HEK293 (cell line): ENCODE results near the gene GPS1.

Source experiments
- BCL6B ChIP-seq: fragments of 450-650 bp; formaldehyde crosslinking; IDR thresholded peaks from 2 replicates; pipeline ENCODE4 v1.5.1; 2017; ENCODE audit warnings: missing biosample characterization, missing genetic modification characterization
- FEZF1 ChIP-seq: fragments of 450-650 bp; formaldehyde crosslinking; IDR thresholded peaks from 2 replicates; pipeline ENCODE4 v1.5.1; 2016; ENCODE audit warnings: missing biosample characterization, missing genetic modification characterization
- HIC1 ChIP-seq: fragments of 450-650 bp; formaldehyde crosslinking; IDR thresholded peaks from 2 replicates; pipeline ENCODE4 v1.5.1; 2016; ENCODE audit warnings: missing biosample characterization, missing genetic modification characterization
- KLF8 ChIP-seq: fragments of 450-650 bp; formaldehyde crosslinking; IDR thresholded peaks from 2 replicates; pipeline ENCODE4 v1.5.1; 2016; ENCODE audit warnings: missing biosample characterization, missing genetic modification characterization
- MEIS1 ChIP-seq: sonication (generic); formaldehyde crosslinking; IDR thresholded peaks from 2 replicates; pipeline ENCODE4 v1.8.1; 2022; ENCODE audit warnings: missing genetic modification reagents, mild to moderate bottlenecking, borderline replicate concordance
- SCRT1 ChIP-seq: fragments of 450-650 bp; formaldehyde crosslinking; IDR thresholded peaks from 2 replicates; pipeline ENCODE4 v1.5.1; 2016; ENCODE audit warnings: missing biosample characterization, missing genetic modification characterization, borderline replicate concordance
- ZNF133 ChIP-seq: fragments of 450-650 bp; formaldehyde crosslinking; IDR thresholded peaks from 2 replicates; pipeline ENCODE4 v1.5.1; 2016; ENCODE audit warnings: missing biosample characterization, missing genetic modification characterization
- ZNF157 ChIP-seq: fragments of 450-650 bp; formaldehyde crosslinking; IDR thresholded peaks from 2 replicates; pipeline ENCODE4 v1.5.1; 2016; ENCODE audit warnings: missing biosample characterization, missing genetic modification characterization
- ZNF211 ChIP-seq: fragments of 450-650 bp; formaldehyde crosslinking; IDR thresholded peaks from 2 replicates; pipeline ENCODE4 v1.5.1; 2016; ENCODE audit warnings: low read depth, missing biosample characterization, missing genetic modification characterization
- ZNF24 ChIP-seq: fragments of 450-650 bp; formaldehyde crosslinking; IDR thresholded peaks from 2 replicates; pipeline ENCODE4 v1.5.1; 2016; ENCODE audit warnings: missing biosample characterization, missing genetic modification characterization
- ZNF266 ChIP-seq: fragments of 450-650 bp; formaldehyde crosslinking; IDR thresholded peaks from 2 replicates; pipeline ENCODE4 v1.5.1; 2016; ENCODE audit warnings: missing biosample characterization, missing genetic modification characterization, low read depth
- ZNF350 ChIP-seq: fragments of 450-650 bp; formaldehyde crosslinking; IDR thresholded peaks from 2 replicates; pipeline ENCODE4 v1.5.0; 2017; ENCODE audit warnings: missing biosample characterization, mild to moderate bottlenecking, missing genetic modification characterization
- ZNF37A ChIP-seq: fragments of 450-650 bp; IDR thresholded peaks from 2 replicates; pipeline ENCODE4 v1.5.1; 2018; ENCODE audit warnings: missing biosample characterization, missing genetic modification characterization
- ZNF518A ChIP-seq: fragments of 450-650 bp; formaldehyde crosslinking; conservative IDR thresholded peaks from 2 replicates; pipeline ENCODE4 v1.5.1; 2016; ENCODE audit warnings: low read depth, missing biosample characterization, missing genetic modification characterization
- ZNF571 ChIP-seq: fragments of 450-650 bp; formaldehyde crosslinking; IDR thresholded peaks from 2 replicates; pipeline ENCODE4 v1.5.0; 2017; ENCODE audit warnings: missing biosample characterization, missing genetic modification characterization
- ZNF626 ChIP-seq: fragments of 450-650 bp; sonication (Bioruptor Pico); formaldehyde crosslinking; IDR thresholded peaks from 2 replicates; pipeline ENCODE4 v1.5.1; 2018; ENCODE audit warnings: missing biosample characterization, missing genetic modification characterization, inconsistent platforms
- ZNF785 ChIP-seq: fragments of 450-650 bp; formaldehyde crosslinking; IDR thresholded peaks from 2 replicates; pipeline ENCODE4 v1.5.1; 2016; ENCODE audit warnings: missing biosample characterization, missing genetic modification characterization
- ZXDB ChIP-seq: fragments of 450-650 bp; formaldehyde crosslinking; IDR thresholded peaks from 2 replicates; pipeline ENCODE4 v1.5.1; 2016; ENCODE audit warnings: missing biosample characterization, missing genetic modification characterization
- TF ChIP-seq, protein P1 (sequence below): fragments of 450-650 bp; formaldehyde crosslinking; IDR thresholded peaks from 2 replicates; pipeline ENCODE4 v1.5.1; 2016; ENCODE audit warnings: missing biosample characterization, missing genetic modification characterization
- TF ChIP-seq, protein P2 (sequence below): fragments of 450-650 bp; formaldehyde crosslinking; IDR thresholded peaks from 2 replicates; pipeline ENCODE4 v1.5.1; 2016; ENCODE audit warnings: missing biosample characterization, missing genetic modification characterization
- TF ChIP-seq, protein P3 (sequence below): fragments of 450-650 bp; formaldehyde crosslinking; conservative IDR thresholded peaks from 2 replicates; pipeline ENCODE4 v1.5.1; 2016; ENCODE audit warnings: low read depth, missing biosample characterization, missing genetic modification characterization
- TF ChIP-seq, protein P4 (sequence below): fragments of 450-650 bp; formaldehyde crosslinking; IDR thresholded peaks from 2 replicates; pipeline ENCODE4 v1.5.1; 2016; ENCODE audit warnings: missing biosample characterization, missing genetic modification characterization, borderline replicate concordance

Gene GPS1

DNA sequence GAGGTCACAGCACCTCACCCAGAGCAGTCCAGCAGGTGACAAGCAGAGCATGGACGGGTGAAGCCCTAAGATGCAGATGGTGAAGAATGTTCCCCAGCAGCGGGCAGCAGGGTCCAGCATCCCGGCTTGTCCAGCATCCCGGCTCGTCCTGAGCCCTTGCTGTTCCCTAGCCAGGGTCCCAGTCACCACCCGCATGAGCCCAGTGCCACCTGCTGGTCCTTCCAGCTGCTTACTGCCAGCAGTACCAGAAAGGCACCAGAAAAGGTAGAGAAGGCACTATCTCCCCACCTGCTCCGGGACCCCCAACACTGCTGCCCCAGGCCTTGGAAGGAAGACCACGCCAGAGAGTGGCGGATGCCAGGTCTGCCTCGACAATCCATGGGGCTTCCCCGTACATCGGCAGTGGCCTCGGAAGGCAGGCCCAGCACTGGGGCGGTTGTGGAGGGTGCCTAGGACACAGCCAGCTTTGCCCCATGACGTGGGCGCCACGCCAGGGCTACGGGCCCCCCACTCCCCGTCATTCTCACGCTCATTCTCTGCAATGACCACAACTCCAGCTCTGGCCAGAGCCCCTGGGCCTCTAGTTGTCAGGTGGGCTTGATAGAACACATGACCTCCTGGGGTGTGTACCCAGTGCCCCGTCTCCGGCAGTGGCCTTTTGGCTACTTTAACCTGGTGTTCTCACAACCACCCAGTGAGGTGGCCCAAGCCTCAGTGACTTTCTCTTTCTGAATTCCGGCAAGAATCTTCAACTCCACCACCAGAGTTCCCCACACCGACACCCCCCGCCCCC, 30.4 kb upstream of the GPS1 start (continued):
- TF ChIP-seq ZXDB (tag by site-specific recombination) (no peak), FEZF1 (tag by site-specific recombination) (no peak), HIC1 (tag by site-specific recombination) (peak; percentile 73), ZNF626 (tag by site-specific recombination) (no peak), ZNF211 (no peak), ZNF266 (tag by site-specific recombination) (no peak), ZNF133 (tag by site-specific recombination) (no peak), ZNF350 (tag by site-specific recombination) (no peak), ZNF518A (tag by site-specific recombination) (no peak), SCRT1 (tag by site-specific recombination) (no peak; the same call in 1 of the 2 replicates), MEIS1 (no peak), ZNF37A (tag by site-specific recombination) (no peak), KLF8 (tag by site-specific recombination) (no peak), ZNF24 (no peak), ZNF571 (tag by site-specific recombination) (no peak), ZNF785 (tag by site-specific recombination) (no peak), ZNF157 (tag by site-specific recombination) (no peak), BCL6B (tag by site-specific recombination) (no peak)
- TF ChIP-seq, protein P1, sequence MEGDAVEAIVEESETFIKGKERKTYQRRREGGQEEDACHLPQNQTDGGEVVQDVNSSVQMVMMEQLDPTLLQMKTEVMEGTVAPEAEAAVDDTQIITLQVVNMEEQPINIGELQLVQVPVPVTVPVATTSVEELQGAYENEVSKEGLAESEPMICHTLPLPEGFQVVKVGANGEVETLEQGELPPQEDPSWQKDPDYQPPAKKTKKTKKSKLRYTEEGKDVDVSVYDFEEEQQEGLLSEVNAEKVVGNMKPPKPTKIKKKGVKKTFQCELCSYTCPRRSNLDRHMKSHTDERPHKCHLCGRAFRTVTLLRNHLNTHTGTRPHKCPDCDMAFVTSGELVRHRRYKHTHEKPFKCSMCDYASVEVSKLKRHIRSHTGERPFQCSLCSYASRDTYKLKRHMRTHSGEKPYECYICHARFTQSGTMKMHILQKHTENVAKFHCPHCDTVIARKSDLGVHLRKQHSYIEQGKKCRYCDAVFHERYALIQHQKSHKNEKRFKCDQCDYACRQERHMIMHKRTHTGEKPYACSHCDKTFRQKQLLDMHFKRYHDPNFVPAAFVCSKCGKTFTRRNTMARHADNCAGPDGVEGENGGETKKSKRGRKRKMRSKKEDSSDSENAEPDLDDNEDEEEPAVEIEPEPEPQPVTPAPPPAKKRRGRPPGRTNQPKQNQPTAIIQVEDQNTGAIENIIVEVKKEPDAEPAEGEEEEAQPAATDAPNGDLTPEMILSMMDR (tag by site-specific recombination) = peak; percentile 97
- TF ChIP-seq, protein P2, sequence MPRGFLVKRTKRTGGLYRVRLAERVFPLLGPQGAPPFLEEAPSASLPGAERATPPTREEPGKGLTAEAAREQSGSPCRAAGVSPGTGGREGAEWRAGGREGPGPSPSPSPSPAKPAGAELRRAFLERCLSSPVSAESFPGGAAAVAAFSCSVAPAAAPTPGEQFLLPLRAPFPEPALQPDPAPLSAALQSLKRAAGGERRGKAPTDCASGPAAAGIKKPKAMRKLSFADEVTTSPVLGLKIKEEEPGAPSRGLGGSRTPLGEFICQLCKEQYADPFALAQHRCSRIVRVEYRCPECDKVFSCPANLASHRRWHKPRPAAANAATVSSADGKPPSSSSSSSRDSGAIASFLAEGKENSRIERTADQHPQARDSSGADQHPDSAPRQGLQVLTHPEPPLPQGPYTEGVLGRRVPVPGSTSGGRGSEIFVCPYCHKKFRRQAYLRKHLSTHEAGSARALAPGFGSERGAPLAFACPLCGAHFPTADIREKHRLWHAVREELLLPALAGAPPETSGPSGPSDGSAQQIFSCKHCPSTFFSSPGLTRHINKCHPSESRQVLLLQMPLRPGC (tag by site-specific recombination) = no peak
- TF ChIP-seq, protein P3, sequence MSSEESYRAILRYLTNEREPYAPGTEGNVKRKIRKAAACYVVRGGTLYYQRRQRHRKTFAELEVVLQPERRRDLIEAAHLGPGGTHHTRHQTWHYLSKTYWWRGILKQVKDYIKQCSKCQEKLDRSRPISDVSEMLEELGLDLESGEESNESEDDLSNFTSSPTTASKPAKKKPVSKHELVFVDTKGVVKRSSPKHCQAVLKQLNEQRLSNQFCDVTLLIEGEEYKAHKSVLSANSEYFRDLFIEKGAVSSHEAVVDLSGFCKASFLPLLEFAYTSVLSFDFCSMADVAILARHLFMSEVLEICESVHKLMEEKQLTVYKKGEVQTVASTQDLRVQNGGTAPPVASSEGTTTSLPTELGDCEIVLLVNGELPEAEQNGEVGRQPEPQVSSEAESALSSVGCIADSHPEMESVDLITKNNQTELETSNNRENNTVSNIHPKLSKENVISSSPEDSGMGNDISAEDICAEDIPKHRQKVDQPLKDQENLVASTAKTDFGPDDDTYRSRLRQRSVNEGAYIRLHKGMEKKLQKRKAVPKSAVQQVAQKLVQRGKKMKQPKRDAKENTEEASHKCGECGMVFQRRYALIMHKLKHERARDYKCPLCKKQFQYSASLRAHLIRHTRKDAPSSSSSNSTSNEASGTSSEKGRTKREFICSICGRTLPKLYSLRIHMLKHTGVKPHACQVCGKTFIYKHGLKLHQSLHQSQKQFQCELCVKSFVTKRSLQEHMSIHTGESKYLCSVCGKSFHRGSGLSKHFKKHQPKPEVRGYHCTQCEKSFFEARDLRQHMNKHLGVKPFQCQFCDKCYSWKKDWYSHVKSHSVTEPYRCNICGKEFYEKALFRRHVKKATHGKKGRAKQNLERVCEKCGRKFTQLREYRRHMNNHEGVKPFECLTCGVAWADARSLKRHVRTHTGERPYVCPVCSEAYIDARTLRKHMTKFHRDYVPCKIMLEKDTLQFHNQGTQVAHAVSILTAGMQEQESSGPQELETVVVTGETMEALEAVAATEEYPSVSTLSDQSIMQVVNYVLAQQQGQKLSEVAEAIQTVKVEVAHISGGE = no peak
- TF ChIP-seq, protein P4, sequence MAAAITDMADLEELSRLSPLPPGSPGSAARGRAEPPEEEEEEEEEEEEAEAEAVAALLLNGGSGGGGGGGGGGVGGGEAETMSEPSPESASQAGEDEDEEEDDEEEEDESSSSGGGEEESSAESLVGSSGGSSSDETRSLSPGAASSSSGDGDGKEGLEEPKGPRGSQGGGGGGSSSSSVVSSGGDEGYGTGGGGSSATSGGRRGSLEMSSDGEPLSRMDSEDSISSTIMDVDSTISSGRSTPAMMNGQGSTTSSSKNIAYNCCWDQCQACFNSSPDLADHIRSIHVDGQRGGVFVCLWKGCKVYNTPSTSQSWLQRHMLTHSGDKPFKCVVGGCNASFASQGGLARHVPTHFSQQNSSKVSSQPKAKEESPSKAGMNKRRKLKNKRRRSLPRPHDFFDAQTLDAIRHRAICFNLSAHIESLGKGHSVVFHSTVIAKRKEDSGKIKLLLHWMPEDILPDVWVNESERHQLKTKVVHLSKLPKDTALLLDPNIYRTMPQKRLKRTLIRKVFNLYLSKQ (tag by site-specific recombination) = no peak
